Neural progenitor cell (in vitro differentiated cells): ENCODE results near the gene DISP2.

Experiments used
- EZH2 ChIP-seq: fragments of 200-600 bp; sonication (generic); IDR thresholded peaks from 2 replicates; pipeline ENCODE4 v1.6.1; 2017; ENCODE audit warnings: antibody characterized with exemption, mild to moderate bottlenecking, moderate library complexity
- EZH2phosphoT487 ChIP-seq: fragments of 200-600 bp; sonication (generic); IDR thresholded peaks from 2 replicates; pipeline ENCODE4 v1.6.1; 2017; ENCODE audit warnings: antibody characterized with exemption
- TF ChIP-seq, protein P1 (sequence below): fragments of 200-600 bp; sonication (generic); IDR thresholded peaks from 2 replicates; pipeline ENCODE4 v1.5.1; 2017; ENCODE audit warnings: antibody characterized with exemption, mild to moderate bottlenecking

DNA sequence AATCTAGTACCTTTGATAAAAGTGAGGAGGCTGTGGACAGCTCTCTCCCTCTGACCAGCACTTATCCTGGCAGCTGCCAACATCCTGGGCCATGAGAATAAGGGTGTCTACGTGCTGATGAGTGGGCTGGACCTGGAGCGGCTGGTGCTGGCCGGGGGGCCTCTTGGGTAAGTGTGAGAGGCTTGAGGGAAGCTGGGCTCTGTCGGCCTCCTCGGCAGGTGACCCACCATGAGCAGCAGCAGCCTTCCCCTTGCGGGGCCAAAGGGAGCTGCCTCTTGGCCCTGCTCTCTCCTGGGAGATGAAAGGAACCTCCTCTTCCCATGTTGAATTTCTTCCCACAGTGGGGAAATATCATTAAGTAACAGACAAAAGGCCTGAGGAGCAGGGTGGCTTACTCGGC lies 56.8 kb downstream of the DISP2 start:
- TF ChIP-seq EZH2 (no peak), EZH2phosphoT487 (no peak)
- TF ChIP-seq, protein P1, sequence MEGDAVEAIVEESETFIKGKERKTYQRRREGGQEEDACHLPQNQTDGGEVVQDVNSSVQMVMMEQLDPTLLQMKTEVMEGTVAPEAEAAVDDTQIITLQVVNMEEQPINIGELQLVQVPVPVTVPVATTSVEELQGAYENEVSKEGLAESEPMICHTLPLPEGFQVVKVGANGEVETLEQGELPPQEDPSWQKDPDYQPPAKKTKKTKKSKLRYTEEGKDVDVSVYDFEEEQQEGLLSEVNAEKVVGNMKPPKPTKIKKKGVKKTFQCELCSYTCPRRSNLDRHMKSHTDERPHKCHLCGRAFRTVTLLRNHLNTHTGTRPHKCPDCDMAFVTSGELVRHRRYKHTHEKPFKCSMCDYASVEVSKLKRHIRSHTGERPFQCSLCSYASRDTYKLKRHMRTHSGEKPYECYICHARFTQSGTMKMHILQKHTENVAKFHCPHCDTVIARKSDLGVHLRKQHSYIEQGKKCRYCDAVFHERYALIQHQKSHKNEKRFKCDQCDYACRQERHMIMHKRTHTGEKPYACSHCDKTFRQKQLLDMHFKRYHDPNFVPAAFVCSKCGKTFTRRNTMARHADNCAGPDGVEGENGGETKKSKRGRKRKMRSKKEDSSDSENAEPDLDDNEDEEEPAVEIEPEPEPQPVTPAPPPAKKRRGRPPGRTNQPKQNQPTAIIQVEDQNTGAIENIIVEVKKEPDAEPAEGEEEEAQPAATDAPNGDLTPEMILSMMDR, result no peak
